Endothelial cell (in vitro differentiated cells): Measurements from ENCODE around the gene QPRT. TPM values are rescaled to one million over a fixed set of nuclear protein-coding genes. Genes with fewer than 3 reads are reported as not detected.

Experiments used
- DNase-seq: peaks from one replicate; pipeline ENCODE4 v3.0.0; 2021; ENCODE audit warnings: low spot score
- H3K27ac Mint-ChIP-seq: one replicate; pipeline ENCODE4 v1.8.0; 2021; ENCODE audit warnings: mixed read lengths, inconsistent platforms; ENCODE audit not compliant: unreplicated experiment
- H3K27me3 Mint-ChIP-seq: one replicate; pipeline ENCODE4 v1.8.0; 2021; ENCODE audit warnings: mild to moderate bottlenecking, moderate library complexity, mixed read lengths, inconsistent platforms; ENCODE audit not compliant: unreplicated experiment
- H3K36me3 Mint-ChIP-seq: one replicate; pipeline ENCODE4 v1.8.0; 2021; ENCODE audit warnings: mild to moderate bottlenecking, low read depth, mixed read lengths, inconsistent platforms; ENCODE audit not compliant: unreplicated experiment
- H3K4me1 Mint-ChIP-seq: one replicate; pipeline ENCODE4 v1.8.0; 2021; ENCODE audit warnings: mild to moderate bottlenecking, mixed read lengths, inconsistent platforms; ENCODE audit not compliant: unreplicated experiment
- H3K4me3 Mint-ChIP-seq: one replicate; pipeline ENCODE4 v1.8.0; 2021; ENCODE audit warnings: mild to moderate bottlenecking, mixed read lengths, inconsistent platforms; ENCODE audit not compliant: unreplicated experiment
- H3K9me3 Mint-ChIP-seq: one replicate; pipeline ENCODE4 v1.8.0; 2021; ENCODE audit warnings: mixed read lengths, inconsistent platforms; ENCODE audit not compliant: unreplicated experiment
- CTCF ChIP-seq: fragments of 200-600 bp; sonication (generic); IDR thresholded peaks from one replicate; pipeline ENCODE4 v1.5.0; 2021; ENCODE audit warnings: antibody characterized with exemption; ENCODE audit not compliant: unreplicated experiment
- total RNA-seq: library from RNA; stranded (reverse); fragmentation: NEBNext Ultra II Directional; extraction: Animal tissue kit (Norgen Biotek cat#: 25700); gene quantifications from one replicate; pipeline ENCODE4 v1.2.1, GENCODE V29; 2021; ENCODE audit not compliant: unreplicated experiment

The QPRT gene
- total RNA-seq, 1 donor from 2014 or later, result 30.4 TPM

- H3K27ac Mint-ChIP-seq, result no peak overlapping the region
- H3K4me3 Mint-ChIP-seq, result no peak overlapping the region
- peaks cover 4% of the 10 kb centered on the region for H3K36me3 Mint-ChIP-seq
- H3K4me1 Mint-ChIP-seq, result peaks cover 3% of the 10 kb centered on the region
- no peaks in the 10 kb centered on the region for H3K9me3 Mint-ChIP-seq
- no peak for DNase-seq
- TF ChIP-seq CTCF, result no peak
- H3K27me3 Mint-ChIP-seq, result peaks cover 3% of the 10 kb centered on the region
Measured at GRCh38 chr16:29743475-29743826, 64.5 kb downstream of the QPRT start.

- Mint-ChIP-seq H3K9me3 (no peaks in the 10 kb centered on the region), H3K36me3 (peaks cover 4% of the 10 kb centered on the region), H3K27ac (no peak overlapping the region), H3K4me1 (peaks cover 3% of the 10 kb centered on the region), H3K27me3 (peaks cover 4% of the 10 kb centered on the region), H3K4me3 (no peak overlapping the region)
- no peak for DNase-seq
- TF ChIP-seq CTCF, result no peak
Measured at GRCh38 chr16:29743827-29744531, 65.0 kb downstream of the QPRT start.

- Mint-ChIP-seq H3K27ac (no peak overlapping the region), H3K4me1 (peaks cover 3% of the 10 kb centered on the region), H3K4me3 (no peak overlapping the region), H3K27me3 (peaks cover 5% of the 10 kb centered on the region), H3K36me3 (peaks cover 4% of the 10 kb centered on the region), H3K9me3 (no peaks in the 10 kb centered on the region)
- DNase-seq, result no peak
- TF ChIP-seq CTCF, result no peak
Measured at GRCh38 chr16:29744541-29745101, 65.6 kb downstream of the QPRT start.

GRCh38 chr16:29745121-29745852, 66.3 kb downstream of the QPRT start:
- Mint-ChIP-seq H3K9me3 (no peaks in the 10 kb centered on the region), H3K4me1 (no peaks in the 10 kb centered on the region), H3K4me3 (no peak overlapping the region), H3K27me3 (peaks cover 5% of the 10 kb centered on the region), H3K36me3 (peaks cover 4% of the 10 kb centered on the region), H3K27ac (no peak overlapping the region)
- no peak for TF ChIP-seq CTCF
- no peak for DNase-seq
